KMS-11 (cell line): Measurements from ENCODE around the gene ENO1.
"Not testable (repeated sequence)": the region's sequence is repeated elsewhere in the genome, so short reads cannot be mapped to it uniquely, and the experiment has no call there.

Experiments
- H2AFZ ChIP-seq: fragments of 200-600 bp; sonication (generic); 2 replicates; pipeline ENCODE4 v1.6.1; 2016; ENCODE audit warnings: antibody characterized with exemption, mixed run types, low read depth
- H3K27ac ChIP-seq: fragments of 200-600 bp; sonication (generic); 2 replicates; pipeline ENCODE4 v1.6.1; 2016; ENCODE audit warnings: mild to moderate bottlenecking, mixed run types
- H3K27me3 ChIP-seq: fragments of 200-600 bp; sonication (generic); 2 replicates; pipeline ENCODE4 v1.6.1; 2017; ENCODE audit warnings: mild to moderate bottlenecking, low read depth, mixed run types, moderate library complexity; ENCODE audit not compliant: insufficient read depth
- H3K36me3 ChIP-seq: fragments of 200-600 bp; sonication (generic); 2 replicates; pipeline ENCODE4 v1.6.1; 2017; ENCODE audit warnings: mild to moderate bottlenecking, mixed run types; ENCODE audit not compliant: insufficient read depth
- H3K4me1 ChIP-seq: fragments of 200-600 bp; sonication (generic); 2 replicates; pipeline ENCODE4 v1.6.1; 2016; ENCODE audit warnings: mild to moderate bottlenecking, low read depth, mixed run types; ENCODE audit not compliant: poor library complexity, severe bottlenecking
- H3K4me2 ChIP-seq: fragments of 200-600 bp; sonication (generic); 2 replicates; pipeline ENCODE4 v1.7.0; 2016; ENCODE audit warnings: mild to moderate bottlenecking, mixed run types
- H3K4me3 ChIP-seq: fragments of 200-600 bp; sonication (generic); IDR thresholded peaks from 2 replicates; pipeline ENCODE4 v1.6.1; 2017; ENCODE audit warnings: low read depth, low read length, mixed read lengths; ENCODE audit not compliant: insufficient read depth
- H3K79me2 ChIP-seq: fragments of 200-600 bp; sonication (generic); 2 replicates; pipeline ENCODE4 v1.6.1; 2016; ENCODE audit warnings: low read depth, mixed run types; ENCODE audit not compliant: insufficient read depth
- H3K9ac ChIP-seq: fragments of 200-600 bp; sonication (generic); 2 replicates; pipeline ENCODE4 v1.6.1; 2016; ENCODE audit warnings: mild to moderate bottlenecking, mixed run types
- H4K20me1 ChIP-seq: fragments of 200-600 bp; sonication (generic); 2 replicates; pipeline ENCODE4 v1.6.1; 2016; ENCODE audit warnings: mild to moderate bottlenecking, mixed run types; ENCODE audit not compliant: insufficient read depth
- TF ChIP-seq, protein P1 (sequence below): fragments of 200-600 bp; sonication (generic); conservative IDR thresholded peaks from 2 replicates; pipeline ENCODE4 v1.6.1; 2017; ENCODE audit warnings: low read depth, mild to moderate bottlenecking, antibody characterized with exemption, low read length, moderate library complexity, mixed read lengths

ENO1 gene

GRCh38 chr1:8922962-8923361 lies 44.5 kb upstream of the ENO1 start:
- Histone ChIP-seq H3K4me3 (no peak overlapping the region), H2AFZ (no peak overlapping the region), H3K9ac (no peak overlapping the region), H3K36me3 (no peaks in the 10 kb centered on the region), H3K4me2 (no peak overlapping the region), H3K27me3 (no peaks in the 10 kb centered on the region; the same call in 1 of the 2 replicates), H4K20me1 (no peaks in the 10 kb centered on the region), H3K4me1 (no peaks in the 10 kb centered on the region), H3K27ac (no peak overlapping the region), H3K79me2 (no peaks in the 10 kb centered on the region)
- TF ChIP-seq, protein P1, sequence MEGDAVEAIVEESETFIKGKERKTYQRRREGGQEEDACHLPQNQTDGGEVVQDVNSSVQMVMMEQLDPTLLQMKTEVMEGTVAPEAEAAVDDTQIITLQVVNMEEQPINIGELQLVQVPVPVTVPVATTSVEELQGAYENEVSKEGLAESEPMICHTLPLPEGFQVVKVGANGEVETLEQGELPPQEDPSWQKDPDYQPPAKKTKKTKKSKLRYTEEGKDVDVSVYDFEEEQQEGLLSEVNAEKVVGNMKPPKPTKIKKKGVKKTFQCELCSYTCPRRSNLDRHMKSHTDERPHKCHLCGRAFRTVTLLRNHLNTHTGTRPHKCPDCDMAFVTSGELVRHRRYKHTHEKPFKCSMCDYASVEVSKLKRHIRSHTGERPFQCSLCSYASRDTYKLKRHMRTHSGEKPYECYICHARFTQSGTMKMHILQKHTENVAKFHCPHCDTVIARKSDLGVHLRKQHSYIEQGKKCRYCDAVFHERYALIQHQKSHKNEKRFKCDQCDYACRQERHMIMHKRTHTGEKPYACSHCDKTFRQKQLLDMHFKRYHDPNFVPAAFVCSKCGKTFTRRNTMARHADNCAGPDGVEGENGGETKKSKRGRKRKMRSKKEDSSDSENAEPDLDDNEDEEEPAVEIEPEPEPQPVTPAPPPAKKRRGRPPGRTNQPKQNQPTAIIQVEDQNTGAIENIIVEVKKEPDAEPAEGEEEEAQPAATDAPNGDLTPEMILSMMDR = no peak

GRCh38 chr1:8917536-8917935 lies 39.0 kb upstream of the ENO1 start:
- not testable (repeated sequence) for H3K4me3 ChIP-seq, H3K4me1 ChIP-seq, H3K27ac ChIP-seq, H3K27me3 ChIP-seq, H4K20me1 ChIP-seq, H3K36me3 ChIP-seq, H3K9ac ChIP-seq, H3K79me2 ChIP-seq, H3K4me2 ChIP-seq
- peak overlapping the region; percentile 24; the same call in 1 of the 2 replicates for H2AFZ ChIP-seq

DNA sequence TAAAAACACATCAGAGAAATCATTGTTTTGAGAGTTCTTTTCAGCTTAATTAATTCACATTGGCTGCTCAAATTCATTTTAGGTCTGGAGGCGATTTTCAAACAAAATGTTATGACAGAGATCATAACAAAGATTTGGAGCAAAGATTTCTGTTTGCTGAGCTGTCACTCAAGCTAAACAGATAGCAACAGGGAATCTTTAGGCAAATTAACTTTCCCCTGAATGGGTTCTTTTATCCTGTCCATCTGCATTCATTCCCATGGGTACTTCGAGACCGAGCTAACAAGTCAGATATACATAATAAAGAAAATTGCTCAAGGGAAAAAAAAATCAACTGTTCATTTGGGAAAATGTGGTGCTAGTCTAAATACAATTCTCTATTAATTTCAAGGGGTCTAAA lies 37.0 kb upstream of the ENO1 start:
- Histone ChIP-seq H4K20me1 (no peaks in the 10 kb centered on the region), H3K9ac (no peak overlapping the region), H3K27ac (no peak overlapping the region), H3K79me2 (no peaks in the 10 kb centered on the region), H3K27me3 (no peaks in the 10 kb centered on the region), H3K36me3 (no peaks in the 10 kb centered on the region), H3K4me1 (no peaks in the 10 kb centered on the region), H2AFZ (no peak overlapping the region), H3K4me2 (no peak overlapping the region), H3K4me3 (no peak overlapping the region)
- TF ChIP-seq, protein P1 = no peak

DNA sequence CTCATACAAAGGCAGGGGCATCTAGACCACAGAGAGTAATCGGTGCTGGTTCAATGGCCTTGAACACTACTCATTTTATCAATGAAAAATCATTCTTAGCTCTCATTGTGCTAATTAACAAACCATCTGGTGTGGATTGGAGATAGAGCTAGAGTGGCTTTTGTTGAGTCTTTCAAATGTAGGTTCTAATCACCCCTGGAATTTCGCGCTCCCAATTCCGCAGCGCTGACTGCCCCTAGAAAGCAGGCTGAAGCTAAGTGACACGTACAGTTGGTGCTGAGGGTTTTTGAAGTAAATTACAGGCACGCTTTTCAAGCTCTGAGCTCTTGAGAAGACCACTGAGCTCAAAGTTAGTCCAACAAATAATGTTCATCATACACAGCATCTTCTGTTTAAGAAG lies 36.0 kb upstream of the ENO1 start:
- Histone ChIP-seq H3K4me2 (no peak overlapping the region), H3K79me2 (no peaks in the 10 kb centered on the region), H2AFZ (no peak overlapping the region), H3K27ac (no peak overlapping the region), H3K9ac (no peak overlapping the region), H3K27me3 (no peaks in the 10 kb centered on the region), H3K36me3 (no peaks in the 10 kb centered on the region), H3K4me3 (no peak overlapping the region), H3K4me1 (no peaks in the 10 kb centered on the region), H4K20me1 (no peaks in the 10 kb centered on the region)
- TF ChIP-seq, protein P1 = no peak

DNA sequence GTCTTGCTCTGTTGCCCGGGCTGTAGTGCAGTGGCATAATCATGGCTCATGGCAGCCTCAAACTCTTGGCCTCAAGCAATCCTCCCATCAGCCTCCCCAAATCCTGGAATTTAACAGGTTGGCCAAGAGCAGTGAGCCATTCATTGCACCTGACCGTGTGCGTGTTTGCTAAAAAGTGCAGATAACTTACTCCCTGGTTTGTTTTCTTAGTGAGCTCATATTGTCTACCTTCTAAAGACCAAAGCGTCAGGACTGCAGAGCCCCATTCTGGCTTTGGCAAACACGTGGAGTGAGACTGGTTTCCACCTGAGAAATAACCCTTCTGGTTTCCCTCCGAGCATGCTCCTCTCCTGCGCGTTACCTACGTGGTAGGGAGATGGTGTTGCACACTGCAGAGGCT lies 35.0 kb upstream of the ENO1 start:
- no peak overlapping the region for H3K27ac ChIP-seq
- H3K79me2 ChIP-seq = no peaks in the 10 kb centered on the region
- no peaks in the 10 kb centered on the region for H3K4me1 ChIP-seq
- H3K9ac ChIP-seq = no peak overlapping the region
- no peak overlapping the region for H3K4me3 ChIP-seq
- no peaks in the 10 kb centered on the region for H3K27me3 ChIP-seq
- no peaks in the 10 kb centered on the region for H4K20me1 ChIP-seq
- no peak overlapping the region for H3K4me2 ChIP-seq
- H3K36me3 ChIP-seq = no peaks in the 10 kb centered on the region
- H2AFZ ChIP-seq = no peak overlapping the region
- TF ChIP-seq, protein P1 = no peak
